Bone marrow (tissue), 2 donors: Measurements from ENCODE around the gene CPSF3.
"Not testable (repeated sequence)": the region's sequence is repeated elsewhere in the genome, so short reads cannot be mapped to it uniquely, and the experiment has no call there.

Source experiments
- DNase-seq, 2 donors: peaks; one replicate each; lab custom pipeline; 2025; lab: John Stamatoyannopoulos, UW

The CPSF3 gene

DNA sequence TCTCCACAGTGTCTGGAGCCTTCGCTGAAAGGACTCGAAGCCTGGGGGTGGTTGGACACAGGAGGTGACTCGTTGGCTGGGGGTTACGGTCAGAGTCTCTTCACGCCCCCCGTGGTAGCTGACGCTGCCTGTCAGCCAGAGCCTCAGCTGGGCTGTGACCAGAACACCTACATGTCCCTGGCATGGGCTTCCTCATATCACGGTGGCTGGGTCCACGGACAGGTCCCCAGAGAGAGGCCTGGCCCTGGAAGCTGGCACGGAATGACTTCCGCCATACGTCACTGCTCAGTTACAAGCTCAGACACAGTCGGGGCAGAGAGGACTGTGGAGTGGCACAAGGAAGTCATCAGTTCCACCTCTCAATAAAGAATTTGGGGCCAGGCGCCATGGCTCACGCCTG is 28.6 kb upstream of the CPSF3 start:
- DNase-seq = no peak

DNA sequence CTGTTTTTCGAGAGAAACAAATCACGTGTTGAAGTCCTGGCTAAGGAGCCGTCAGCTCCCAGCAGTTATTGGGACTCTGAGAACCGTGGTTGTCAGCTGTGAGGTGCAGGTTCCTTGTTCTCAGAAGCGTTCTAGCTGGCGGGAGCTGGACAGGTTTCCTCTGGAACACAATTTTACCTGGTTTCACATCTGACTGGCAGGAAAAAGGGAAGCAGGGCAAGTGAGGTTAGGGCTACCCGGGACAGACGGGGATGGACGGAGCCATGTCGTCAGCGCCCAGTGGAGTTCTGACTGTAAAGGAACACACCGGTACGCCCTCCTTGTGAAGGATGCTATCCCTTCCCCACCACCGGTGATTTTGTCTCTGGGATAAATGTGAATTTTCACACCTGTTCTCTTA is 26.3 kb upstream of the CPSF3 start:
- no peak for DNase-seq

DNA sequence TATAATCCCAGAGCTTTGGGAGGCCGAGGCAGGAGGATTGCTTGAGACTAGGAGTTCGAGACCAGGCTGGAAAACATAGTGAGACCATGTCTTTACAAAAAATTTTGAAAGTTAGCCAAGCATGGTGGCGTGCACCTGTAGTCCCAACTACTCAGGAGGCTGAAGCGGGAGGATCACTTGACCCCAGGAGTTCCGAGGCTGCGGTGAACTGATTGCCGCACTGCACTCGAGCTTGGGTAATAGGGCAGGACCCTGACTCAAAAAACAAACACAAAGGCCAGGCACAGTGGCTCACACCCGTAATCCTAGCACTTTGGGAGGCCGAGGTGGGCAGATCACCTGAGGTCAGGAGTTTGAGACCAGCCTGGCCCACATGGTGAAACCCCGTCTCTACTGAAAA is 25.2 kb upstream of the CPSF3 start:
- DNase-seq = not testable (repeated sequence)

DNA sequence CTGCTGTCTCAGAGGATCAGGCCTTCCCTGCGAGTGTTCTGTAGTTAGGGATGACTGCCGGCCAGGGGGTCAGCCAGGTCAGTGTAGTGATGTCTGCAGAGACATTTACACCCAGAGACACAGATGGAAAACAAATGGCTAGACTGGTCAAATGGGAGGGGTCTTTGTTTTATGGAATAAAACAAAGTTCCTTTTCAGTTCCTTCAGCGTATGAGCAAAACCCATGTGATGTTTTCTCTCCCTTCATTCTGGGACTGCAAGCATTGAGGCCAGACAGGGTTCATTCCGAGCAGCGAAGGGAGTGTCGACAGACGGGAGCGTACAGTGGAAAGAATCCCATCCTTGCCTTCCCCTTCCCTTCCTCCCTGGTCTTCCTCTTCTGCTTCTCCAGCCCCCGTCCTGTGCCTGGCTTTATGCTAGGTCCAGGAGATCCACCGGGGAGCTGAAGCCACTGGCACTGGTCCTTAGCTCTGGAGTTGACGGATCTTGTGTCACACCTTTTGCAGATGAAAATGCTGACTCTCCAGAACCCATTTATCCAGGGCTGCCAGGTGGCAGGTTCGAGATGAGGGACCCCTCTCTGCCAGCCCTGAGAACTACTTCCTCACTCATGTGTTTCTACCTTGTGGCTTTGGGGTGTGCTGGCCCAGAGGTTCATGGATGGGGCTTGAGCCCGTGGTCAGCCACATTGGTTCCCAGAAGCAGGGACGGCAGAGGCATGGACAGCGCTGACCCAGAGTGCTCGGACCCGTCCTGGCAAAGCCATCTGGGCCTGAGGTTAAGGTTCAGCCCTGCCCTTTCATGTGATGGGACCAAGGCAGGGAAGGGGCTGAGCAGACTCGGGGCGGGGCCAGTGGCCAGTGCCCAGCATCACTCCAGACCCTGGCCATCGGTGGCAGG is 24.3 kb upstream of the CPSF3 start:
- no peak for DNase-seq

DNA sequence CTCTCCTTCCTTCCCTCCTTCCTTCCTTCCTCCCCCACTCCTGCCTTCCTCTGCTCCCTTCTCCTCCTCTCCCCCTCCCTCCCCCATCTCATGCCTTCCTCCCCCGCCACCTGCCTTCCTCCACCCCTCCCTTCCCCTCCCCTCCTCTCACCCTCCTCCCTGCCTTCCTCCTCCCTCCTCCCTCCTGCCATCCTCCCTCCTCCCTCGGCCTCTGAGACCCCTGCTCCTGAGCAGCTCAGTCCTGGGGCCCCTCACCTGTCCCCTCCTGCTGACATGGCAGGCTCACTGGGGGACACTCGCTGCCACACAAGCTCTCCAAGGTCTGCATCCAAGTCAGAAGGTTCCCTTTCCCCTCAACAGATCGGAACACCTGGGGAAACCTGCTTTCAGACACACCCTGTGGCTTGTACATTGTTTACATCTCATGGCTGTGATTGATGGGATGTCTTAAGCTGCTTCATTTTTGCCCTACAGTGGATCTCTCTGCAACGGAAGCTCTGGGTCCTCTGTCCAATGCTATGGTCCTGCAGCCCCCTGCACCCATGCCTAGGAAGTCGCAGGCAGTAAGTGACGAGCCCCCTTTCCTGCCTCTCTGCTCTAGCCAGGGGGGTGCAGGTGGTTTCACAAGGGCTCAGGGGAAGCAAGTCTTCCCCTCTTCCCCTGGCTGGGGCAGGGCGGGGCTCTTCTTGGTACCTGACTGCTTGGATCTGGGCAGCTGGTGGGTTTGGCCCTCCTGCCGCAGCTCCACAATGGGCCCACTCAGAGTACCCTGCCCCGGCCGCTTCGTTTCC is 23.0 kb upstream of the CPSF3 start:
- no peak for DNase-seq

DNA sequence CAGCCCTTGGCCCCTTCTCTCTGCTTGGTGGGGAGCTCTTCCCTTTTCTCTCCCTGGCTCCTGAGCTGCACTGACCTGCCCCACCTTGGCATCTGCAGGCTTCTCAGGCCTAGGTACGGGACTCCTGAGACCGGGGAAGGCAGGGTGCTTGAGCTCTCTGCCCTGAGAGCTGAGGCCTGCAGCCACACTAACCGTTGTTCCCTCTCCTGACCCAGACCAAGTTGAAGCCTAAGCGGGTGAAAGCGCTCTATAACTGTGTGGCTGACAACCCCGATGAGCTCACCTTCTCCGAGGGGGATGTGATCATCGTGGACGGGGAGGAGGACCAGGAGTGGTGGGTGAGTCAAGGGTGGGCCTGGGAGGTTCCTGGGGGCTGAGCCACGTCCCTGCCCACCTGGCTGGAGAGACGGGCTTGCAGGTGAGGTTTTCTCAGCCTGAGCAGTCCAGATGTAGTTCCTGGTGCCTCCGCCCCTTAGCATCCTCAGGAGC is 22.4 kb upstream of the CPSF3 start:
- DNase-seq = no peak

- DNase-seq = no peak
Observed at GRCh38 chr2:9401646-9402371, 21.6 kb upstream of the CPSF3 start.

- no peak for DNase-seq
Observed at GRCh38 chr2:9403924-9404323, 19.5 kb upstream of the CPSF3 start.

DNA sequence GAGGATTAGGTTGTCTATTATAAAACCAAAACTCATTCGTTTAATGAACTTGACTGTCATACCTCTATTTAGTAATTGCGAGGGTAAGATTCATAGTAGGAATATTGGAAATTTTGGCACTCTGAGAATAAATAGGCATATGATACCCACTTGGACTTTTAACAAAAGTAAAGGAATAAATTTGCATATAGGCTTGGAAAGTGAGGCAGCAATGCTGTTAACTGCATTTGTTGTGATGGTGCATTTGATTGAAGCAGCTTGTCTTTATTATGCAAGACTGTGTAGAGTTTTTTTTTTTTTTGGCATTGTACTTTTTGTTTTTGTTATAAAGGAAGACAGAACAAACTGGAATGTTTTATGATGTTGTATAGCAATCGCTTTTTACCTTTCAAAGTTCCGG is 19.0 kb upstream of the CPSF3 start:
- no peak for DNase-seq

DNA sequence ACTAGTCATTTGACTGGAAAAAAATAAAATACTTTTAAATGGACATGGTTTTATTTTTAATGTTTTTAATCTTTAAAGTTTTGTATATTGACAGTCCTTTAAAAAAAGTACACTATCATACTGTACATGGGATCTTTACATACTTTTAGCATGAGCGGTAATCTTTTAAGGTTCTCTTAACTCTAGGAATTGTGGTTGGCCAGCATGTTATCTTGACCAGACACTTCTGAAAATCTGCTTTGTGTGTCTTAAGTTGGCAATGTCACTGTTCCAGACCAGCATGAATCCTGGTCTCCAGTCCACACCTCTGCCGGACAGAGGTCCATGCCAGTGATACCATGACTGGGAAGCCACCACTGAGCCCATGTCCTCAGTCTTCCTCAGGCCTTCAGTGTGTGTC is 17.8 kb upstream of the CPSF3 start:
- no peak for DNase-seq

DNA sequence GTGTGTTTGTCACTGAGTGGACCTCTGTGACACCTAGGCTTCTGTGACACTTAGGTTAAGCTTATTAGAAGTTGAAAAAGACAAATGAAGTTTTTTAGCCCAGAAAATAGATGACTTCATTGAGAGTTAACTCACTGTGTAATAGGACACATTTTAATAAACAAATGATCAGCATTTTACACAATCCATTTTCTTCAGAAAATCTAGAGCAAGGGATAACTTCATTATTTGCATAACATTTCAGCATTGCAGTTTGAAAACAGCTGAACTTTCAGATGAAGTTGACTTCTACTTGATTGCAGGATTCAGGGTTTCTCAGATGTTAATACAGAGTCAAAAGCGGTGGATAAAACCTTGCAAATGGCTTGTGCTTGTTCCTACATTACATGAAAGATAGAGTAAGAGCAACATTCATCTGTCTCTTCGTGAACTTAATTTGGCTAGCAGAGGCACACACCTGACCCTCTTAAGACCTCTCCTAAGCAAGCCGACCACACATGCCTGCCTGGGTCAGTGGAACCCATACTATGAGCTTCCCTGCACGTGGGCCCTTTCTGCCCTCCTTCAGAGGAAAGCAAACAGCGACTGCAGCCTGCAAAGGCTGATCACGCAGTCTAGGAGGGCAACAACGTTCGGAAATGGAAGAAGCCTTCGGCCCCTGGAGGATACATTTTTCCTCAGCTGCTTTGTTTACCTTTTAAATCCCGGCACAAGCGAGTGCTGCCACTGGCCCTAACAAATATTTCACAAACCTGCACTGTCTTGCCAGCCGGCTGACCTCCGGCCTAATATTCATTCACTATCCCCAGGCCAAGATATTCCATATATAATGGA is 16.7 kb upstream of the CPSF3 start:
- DNase-seq = no peak

GRCh38 chr2:9407363-9407811 is 16.1 kb upstream of the CPSF3 start:
- no peak for DNase-seq

- peak in 1 of 2 donors; percentile 68 for DNase-seq
Observed at GRCh38 chr2:9408641-9409151, 14.8 kb upstream of the CPSF3 start.

GRCh38 chr2:9410108-9410507 is 13.3 kb upstream of the CPSF3 start:
- DNase-seq = no peak

DNA sequence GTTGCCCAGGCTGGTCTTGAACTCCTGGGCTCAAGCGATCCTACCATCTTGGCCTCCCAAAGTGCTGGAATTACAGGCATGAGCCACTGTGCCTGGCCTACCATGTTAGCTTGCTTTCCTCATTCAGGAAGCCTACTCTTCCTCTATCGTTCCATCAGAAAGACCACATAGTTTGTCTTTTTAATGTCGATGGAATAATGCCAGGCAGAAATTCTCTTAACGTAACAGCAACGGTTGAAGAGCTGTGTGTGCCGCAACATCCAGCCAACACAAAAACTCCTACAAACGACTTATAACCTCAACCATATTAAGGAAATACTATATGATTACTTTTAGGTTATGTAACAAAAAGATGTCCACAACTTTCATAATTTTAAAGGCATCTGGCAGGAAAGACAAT is 10.7 kb upstream of the CPSF3 start:
- DNase-seq = no peak

DNA sequence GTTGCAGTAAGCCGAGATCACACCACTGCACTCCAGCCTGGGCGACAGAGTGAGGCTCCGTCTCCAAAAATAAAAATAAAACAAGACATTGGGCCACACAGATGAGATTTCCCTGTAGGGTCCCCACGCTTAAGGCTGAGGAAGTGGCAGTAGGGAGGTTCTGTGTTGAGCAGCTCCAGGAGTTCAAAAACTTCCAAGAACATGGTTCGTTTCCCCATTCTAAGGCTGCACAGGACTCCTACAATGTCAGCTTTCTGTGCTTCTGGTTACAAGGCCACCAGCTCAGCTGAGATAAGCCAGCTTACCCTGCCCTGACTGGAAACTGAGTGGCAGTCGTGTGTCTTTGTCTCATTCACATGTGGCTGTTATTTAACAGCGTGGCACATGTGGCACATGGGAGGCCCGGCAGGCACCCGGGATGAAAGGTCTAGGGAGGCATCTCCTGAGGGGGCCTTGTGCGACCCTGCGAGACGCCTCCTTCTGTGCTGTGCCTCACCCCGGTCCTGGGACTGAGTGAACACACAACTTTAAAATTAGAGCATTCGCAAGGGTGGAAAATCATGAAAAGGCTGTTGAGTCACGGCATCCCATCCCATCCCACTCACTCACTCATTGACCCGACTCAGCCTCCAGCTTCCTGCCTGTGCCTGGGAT is 7.8 kb upstream of the CPSF3 start:
- no peak for DNase-seq

DNA sequence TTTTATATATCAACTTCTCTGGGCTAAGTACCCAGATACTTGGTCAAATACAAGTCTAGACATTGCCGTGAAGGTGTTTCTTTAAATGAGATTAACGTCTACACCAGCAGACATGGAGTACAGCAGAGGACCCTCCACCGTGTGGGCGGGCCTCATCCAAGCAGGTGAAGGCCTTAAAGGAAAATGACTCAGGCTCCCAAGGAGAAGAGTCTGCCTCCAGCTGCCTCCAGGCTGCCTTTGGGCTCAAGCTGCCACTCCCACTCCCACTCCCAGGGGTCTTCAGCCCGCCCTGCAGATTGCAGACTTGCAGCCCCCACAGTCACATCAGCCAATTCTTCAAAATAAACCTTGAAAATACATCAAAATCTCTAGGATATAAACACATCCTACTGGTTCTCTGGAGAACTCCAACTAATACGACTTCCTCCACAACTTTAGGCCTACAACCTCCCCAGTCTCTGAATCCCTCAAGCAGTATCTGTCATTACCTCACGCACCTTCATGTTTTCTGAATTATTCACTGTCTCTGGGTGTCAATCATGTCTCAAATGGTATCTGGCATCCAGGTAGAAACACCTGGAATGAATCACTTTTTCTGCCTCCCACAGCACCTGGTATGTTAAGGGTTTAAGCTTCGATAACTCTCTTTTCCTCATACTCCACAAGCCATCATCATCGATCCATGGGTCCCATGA is 7.0 kb upstream of the CPSF3 start:
- no peak for DNase-seq

- no peak for DNase-seq
Observed at GRCh38 chr2:9416962-9417316, 6.5 kb upstream of the CPSF3 start.

GRCh38 chr2:9417725-9418124 is 5.7 kb upstream of the CPSF3 start:
- no peak for DNase-seq

DNA sequence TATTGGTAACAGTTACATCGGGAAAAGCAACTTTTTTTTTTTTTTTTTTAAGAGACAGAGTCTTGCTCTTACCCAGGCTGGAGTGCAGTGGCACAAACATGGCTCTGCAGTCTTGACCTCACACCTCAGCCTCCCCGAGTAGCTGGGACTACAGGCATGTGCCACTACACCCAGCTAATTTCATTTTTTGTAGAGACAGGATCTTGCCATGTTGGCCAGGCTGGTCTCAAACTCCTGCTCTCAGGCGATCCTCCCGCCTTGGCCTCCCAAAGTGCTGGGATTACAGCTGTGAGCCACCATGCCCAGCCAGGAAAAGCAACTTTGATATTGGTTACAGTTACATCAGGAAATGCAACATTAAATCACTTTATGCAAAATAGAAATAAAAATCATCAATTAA is 4.7 kb upstream of the CPSF3 start:
- no peak for DNase-seq
